ENCODE measurements around the gene C1orf21. TPM values are rescaled to one million over a fixed set of nuclear protein-coding genes. Genes with fewer than 3 reads are reported as not detected.

The C1orf21 gene
- total and polyA plus RNA-seq, 2 donors (not counting 1 experiment from before 2014, with no cell fraction given): 53.0 to 95.4 TPM

GRCh38 chr1:184359909-184360308 is 26.9 kb upstream of the C1orf21 start:
- no peaks in the 10 kb centered on the region for H4K20me1 ChIP-seq (ENCODE audit: control insufficient read depth, extremely low read depth, insufficient read depth, low read length)
- no peak for DNase-seq (ENCODE audit: low read depth in 2 of 2)
- H3K36me3 ChIP-seq (ENCODE audit: control insufficient read depth, insufficient read depth, low read length): no peaks in the 10 kb centered on the region
- no peaks in the 10 kb centered on the region for H3K27me3 ChIP-seq (ENCODE audit: control insufficient read depth, insufficient read depth, low read length)
- H3K4me1 ChIP-seq (ENCODE audit: control insufficient read depth, extremely low read depth, insufficient read depth, low read length): no peaks in the 10 kb centered on the region
- H3K9me3 ChIP-seq (ENCODE audit: control insufficient read depth, insufficient read depth, low read depth, low read length): no peaks in the 10 kb centered on the region
- no peak overlapping the region for H3K4me3 ChIP-seq (replicated peaks in 1 of 4; ENCODE audit: control extremely low read depth in 1 of 4, insufficient read depth in 1 of 4, low read depth in 3 of 4, low read length in 4 of 4)
- no peak overlapping the region for H3K4me2 ChIP-seq (ENCODE audit: extremely low read depth, insufficient read depth, low read length)
- no peak overlapping the region for H3K27ac ChIP-seq (ENCODE audit: insufficient read depth, low read length)
- H3K9ac ChIP-seq (ENCODE audit: insufficient read depth, low read length): no peak overlapping the region
- TF ChIP-seq CTCF (conservative IDR thresholded peaks at IDR 0.05 in 1 of 2, IDR thresholded peaks at IDR 0.05 in 1 of 2; ENCODE audit: low read depth in 1 of 2, low read length in 2 of 2) (no peak), EZH2 (IDR thresholded peaks at IDR 0.05; ENCODE audit: low read length, missing control alignments) (no peak)
- H2AFZ ChIP-seq (ENCODE audit: low read length): no peak overlapping the region
- H3K79me2 ChIP-seq (ENCODE audit: control insufficient read depth, insufficient read depth, low read length): no peaks in the 10 kb centered on the region

GRCh38 chr1:184362876-184363275 is 24.0 kb upstream of the C1orf21 start:
- DNase-seq (ENCODE audit: low read depth in 2 of 2): peak in 1 of 2 donors; percentile 88
- Histone ChIP-seq H4K20me1 (ENCODE audit: control insufficient read depth, extremely low read depth, insufficient read depth, low read length) (no peaks in the 10 kb centered on the region), H3K9ac (ENCODE audit: insufficient read depth, low read length) (no peak overlapping the region), H3K4me2 (ENCODE audit: extremely low read depth, insufficient read depth, low read length) (no peak overlapping the region), H3K4me1 (ENCODE audit: control insufficient read depth, extremely low read depth, insufficient read depth, low read length) (no peaks in the 10 kb centered on the region), H3K4me3 (replicated peaks in 1 of 4; ENCODE audit: control extremely low read depth in 1 of 4, insufficient read depth in 1 of 4, low read depth in 3 of 4, low read length in 4 of 4) (no peak overlapping the region), H3K36me3 (ENCODE audit: control insufficient read depth, insufficient read depth, low read length) (no peaks in the 10 kb centered on the region), H3K27ac (ENCODE audit: insufficient read depth, low read length) (no peak overlapping the region), H3K79me2 (ENCODE audit: control insufficient read depth, insufficient read depth, low read length) (no peaks in the 10 kb centered on the region), H3K9me3 (ENCODE audit: control insufficient read depth, insufficient read depth, low read depth, low read length) (no peaks in the 10 kb centered on the region), H2AFZ (ENCODE audit: low read length) (no peak overlapping the region), H3K27me3 (ENCODE audit: control insufficient read depth, insufficient read depth, low read length) (no peaks in the 10 kb centered on the region)
- no peak for TF ChIP-seq EZH2 (IDR thresholded peaks at IDR 0.05; ENCODE audit: low read length, missing control alignments)
- TF ChIP-seq CTCF (conservative IDR thresholded peaks at IDR 0.05 in 1 of 2, IDR thresholded peaks at IDR 0.05 in 1 of 2; ENCODE audit: low read depth in 1 of 2, low read length in 2 of 2): no peak

DNA sequence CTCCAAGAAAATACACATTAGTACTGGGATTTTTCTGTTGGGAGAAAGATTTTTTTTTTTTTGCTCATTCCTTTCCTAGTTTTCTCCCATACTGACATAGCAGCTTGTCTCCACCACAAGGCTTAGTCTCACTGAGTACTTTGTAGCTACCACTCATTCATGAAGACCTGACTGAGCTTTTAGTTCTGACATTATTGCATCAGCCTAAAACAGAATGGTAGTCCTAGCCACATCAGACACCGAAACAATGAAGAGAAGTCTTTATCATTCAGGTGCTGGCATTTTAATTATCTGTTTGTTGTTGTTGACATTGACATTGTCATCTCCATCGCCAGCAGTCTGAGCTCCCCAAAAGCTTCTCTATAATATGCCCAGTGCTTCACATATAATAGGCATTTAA is 21.1 kb upstream of the C1orf21 start:
- Histone ChIP-seq H3K27ac (ENCODE audit: insufficient read depth, low read length) (no peak overlapping the region), H4K20me1 (ENCODE audit: control insufficient read depth, extremely low read depth, insufficient read depth, low read length) (no peaks in the 10 kb centered on the region), H3K4me2 (ENCODE audit: extremely low read depth, insufficient read depth, low read length) (no peak overlapping the region), H3K9me3 (ENCODE audit: control insufficient read depth, insufficient read depth, low read depth, low read length) (no peaks in the 10 kb centered on the region), H3K9ac (ENCODE audit: insufficient read depth, low read length) (no peak overlapping the region), H3K79me2 (ENCODE audit: control insufficient read depth, insufficient read depth, low read length) (no peaks in the 10 kb centered on the region), H3K4me1 (ENCODE audit: control insufficient read depth, extremely low read depth, insufficient read depth, low read length) (no peaks in the 10 kb centered on the region), H3K4me3 (replicated peaks in 1 of 4; ENCODE audit: control extremely low read depth in 1 of 4, insufficient read depth in 1 of 4, low read depth in 3 of 4, low read length in 4 of 4) (no peak overlapping the region), H2AFZ (ENCODE audit: low read length) (no peak overlapping the region), H3K27me3 (ENCODE audit: control insufficient read depth, insufficient read depth, low read length) (no peaks in the 10 kb centered on the region), H3K36me3 (ENCODE audit: control insufficient read depth, insufficient read depth, low read length) (no peaks in the 10 kb centered on the region)
- TF ChIP-seq CTCF (conservative IDR thresholded peaks at IDR 0.05 in 1 of 2, IDR thresholded peaks at IDR 0.05 in 1 of 2; ENCODE audit: low read depth in 1 of 2, low read length in 2 of 2) (no peak), EZH2 (IDR thresholded peaks at IDR 0.05; ENCODE audit: low read length, missing control alignments) (no peak)
- DNase-seq (ENCODE audit: low read depth in 2 of 2): no peak

All from fibroblast of lung (primary cell).